ENCODE data around the gene FAM184A. TPM values are rescaled to one million over a fixed set of nuclear protein-coding genes. Genes with fewer than 3 reads are reported as not detected.
"Not testable (repeated sequence)": the region's sequence is repeated elsewhere in the genome, so short reads cannot be mapped to it uniquely, and the experiment has no call there.

Gene FAM184A
- total RNA-seq, 2 experiments from 2014 or later = 7.6 to 10.8 TPM

DNA sequence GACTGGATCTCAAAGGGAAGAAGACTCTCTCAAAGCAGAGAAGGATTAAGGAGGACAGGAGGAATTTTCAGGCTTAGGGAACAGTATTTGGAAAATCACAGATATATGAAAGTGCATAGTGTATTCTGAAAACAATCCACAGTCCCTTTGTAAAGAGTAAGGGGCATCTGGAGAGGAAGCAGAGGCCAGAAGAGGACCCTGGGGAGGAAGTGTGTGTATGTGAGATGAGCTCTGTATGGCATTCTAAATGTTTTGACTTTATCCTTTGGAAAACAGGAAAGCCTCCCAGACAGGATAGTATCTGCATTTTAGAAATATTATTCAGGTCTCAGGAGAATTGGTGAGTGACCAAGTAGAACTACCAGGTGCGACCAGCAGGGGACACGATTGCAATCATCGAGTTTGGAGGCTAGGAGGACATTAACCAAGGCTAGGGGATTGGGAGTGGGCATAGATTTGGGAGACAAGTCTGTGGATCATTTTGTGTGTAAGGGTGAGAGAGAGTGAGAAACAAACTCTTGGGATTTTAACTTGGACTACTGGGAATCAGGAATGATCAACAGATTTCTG, 38.3 kb upstream of the FAM184A start:
- DNase-seq = peak; percentile 27
- no peak overlapping the region for H3K4me3 Mint-ChIP-seq
- CTCF ChIA-PET = interaction anchor here (1.2 kb wide), 1 partner anchor 13 kb away, joined by 7 read pairs; no protein-coding TSS in a partner anchor
- POLR2A ChIA-PET = no interaction called here
- H3K27ac Mint-ChIP-seq = no peak overlapping the region
- H3K4me1 Mint-ChIP-seq (ENCODE audit: low read depth) = no peaks in the 10 kb centered on the region
- H3K36me3 Mint-ChIP-seq = no peaks in the 10 kb centered on the region
- H3K27me3 Mint-ChIP-seq = peaks cover 1% of the 10 kb centered on the region
- H3K9me3 Mint-ChIP-seq = no peaks in the 10 kb centered on the region
- intact Hi-C loops (cut with micrococcal nuclease) = no loop called here

DNA sequence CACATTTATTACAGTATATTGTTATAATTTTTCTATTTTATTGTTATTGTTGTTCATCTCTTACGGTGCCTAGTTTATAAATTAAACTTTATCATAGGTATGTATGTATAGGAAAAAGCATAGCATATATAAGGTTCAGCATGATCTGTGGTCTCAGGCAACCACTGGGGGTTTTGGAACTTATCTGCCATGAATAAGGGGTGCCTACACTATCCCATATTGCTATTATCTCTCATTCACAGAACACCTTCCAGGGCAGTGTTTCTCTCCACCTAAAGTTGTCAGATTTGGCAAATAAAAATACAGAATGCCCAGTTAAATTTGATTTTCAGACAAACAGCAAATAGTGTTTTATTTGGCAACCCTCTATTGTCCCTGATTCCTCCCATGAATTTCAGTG, 35.5 kb upstream of the FAM184A start:
- intact Hi-C loops (cut with micrococcal nuclease) = loop anchor here (5.0 kb wide), 1 partner anchor 832 kb away; no protein-coding TSS in a partner anchor
- ChIA-PET POLR2A (no interaction called here), CTCF (interaction anchor here (1.5 to 7.9 kb wide), 2 partner anchors 16 to 147 kb away, joined by 3 to 200 read pairs; no protein-coding TSS in a partner anchor)
- DNase-seq = no peak
- H3K27me3 Mint-ChIP-seq = no peaks in the 10 kb centered on the region
- H3K4me1 Mint-ChIP-seq (ENCODE audit: low read depth) = peaks cover 9% of the 10 kb centered on the region
- H3K27ac Mint-ChIP-seq = no peak overlapping the region
- no peaks in the 10 kb centered on the region for H3K9me3 Mint-ChIP-seq
- no peak overlapping the region for H3K4me3 Mint-ChIP-seq
- no peaks in the 10 kb centered on the region for H3K36me3 Mint-ChIP-seq

DNA sequence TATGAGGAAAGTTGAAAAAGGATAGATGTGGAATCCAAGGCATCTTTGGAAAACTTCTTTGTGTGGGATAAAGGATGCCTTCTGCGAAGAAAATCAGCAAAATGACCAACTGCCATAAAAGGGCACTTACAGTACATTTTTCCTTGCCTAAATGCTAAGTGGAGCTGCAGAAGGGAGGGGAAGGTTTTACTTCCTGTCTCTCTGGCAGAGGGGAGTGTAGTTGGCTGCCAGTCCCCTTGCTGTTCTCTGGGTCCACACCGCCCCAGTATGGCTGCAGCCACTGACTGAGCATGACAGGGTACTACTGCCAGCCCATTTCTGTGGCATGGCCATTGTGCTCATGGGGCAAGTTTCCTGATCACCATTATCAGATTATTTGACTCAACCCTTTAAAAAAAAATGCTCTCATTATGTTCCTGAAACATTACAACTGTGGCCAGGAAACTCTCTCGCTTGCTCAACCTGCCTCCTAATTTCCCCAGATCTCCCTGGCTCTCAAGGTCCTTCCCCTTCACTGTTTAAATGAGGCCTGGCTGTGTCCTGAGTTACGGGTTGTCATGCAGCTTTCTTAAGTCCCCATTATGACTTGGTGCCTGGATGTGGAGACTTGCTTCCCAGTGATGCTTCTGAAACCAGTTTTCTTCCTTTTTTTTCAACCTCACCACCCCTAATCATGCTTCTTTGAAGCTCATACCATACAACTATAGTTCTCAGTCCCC, 34.5 kb upstream of the FAM184A start:
- H3K36me3 Mint-ChIP-seq = no peaks in the 10 kb centered on the region
- POLR2A ChIA-PET = interaction anchor here (1.1 kb wide), 1 partner anchor 10 kb away, joined by 3 read pairs; no protein-coding TSS in a partner anchor
- no peak overlapping the region for H3K27ac Mint-ChIP-seq
- H3K27me3 Mint-ChIP-seq = no peaks in the 10 kb centered on the region
- no peaks in the 10 kb centered on the region for H3K9me3 Mint-ChIP-seq
- H3K4me3 Mint-ChIP-seq = no peak overlapping the region
- H3K4me1 Mint-ChIP-seq (ENCODE audit: low read depth) = peaks cover 9% of the 10 kb centered on the region
- DNase-seq = no peak
- intact Hi-C loops (cut with micrococcal nuclease) = loop anchor here (5.0 kb wide), 1 partner anchor 831 kb away; no protein-coding TSS in a partner anchor
- CTCF ChIA-PET = interaction anchor here (7.9 kb wide), 1 partner anchor 146 kb away, joined by 200 read pairs; no protein-coding TSS in a partner anchor

DNA sequence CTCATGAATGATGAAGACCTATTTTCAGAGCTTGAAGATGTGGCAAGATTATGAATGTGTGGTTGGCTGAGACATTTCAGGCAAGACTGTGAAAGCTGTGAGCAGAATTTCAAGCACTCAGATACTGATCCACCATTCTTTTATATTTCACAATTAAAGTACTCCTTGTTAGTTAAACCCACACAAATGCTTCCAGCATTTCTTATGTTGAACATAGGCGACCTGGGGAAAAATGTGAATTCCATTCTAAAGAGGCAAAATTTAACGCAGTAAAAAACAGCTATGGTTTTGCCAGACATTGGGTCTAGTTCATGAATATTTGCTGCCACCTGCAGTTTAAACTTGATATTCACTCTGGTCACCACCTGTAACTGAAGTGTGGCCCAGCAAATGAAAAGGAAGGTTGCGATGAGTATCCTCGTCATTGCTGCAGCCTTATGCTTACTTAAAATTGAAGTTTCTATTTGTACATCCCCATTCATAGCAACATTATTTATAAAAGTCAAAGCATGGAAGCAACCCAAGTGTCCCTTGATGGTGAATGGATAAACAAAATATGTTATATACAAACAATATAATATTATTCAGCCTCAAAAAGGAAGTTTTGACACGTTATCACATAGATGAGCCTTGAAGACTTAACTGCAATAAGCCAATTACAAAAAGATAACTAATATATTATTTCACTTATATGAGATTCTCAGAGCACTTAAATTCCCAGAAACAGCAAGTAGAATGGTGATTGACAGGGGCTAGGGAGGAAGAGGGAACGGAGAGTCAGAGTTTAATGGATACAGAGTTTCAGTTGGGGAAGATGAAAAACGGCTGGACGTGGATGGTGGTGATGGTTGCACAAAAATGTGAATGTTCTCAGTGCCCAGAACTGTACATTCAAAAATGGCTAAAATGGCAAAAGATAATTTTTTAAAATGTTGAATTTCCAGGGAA, 32.4 kb upstream of the FAM184A start:
- POLR2A ChIA-PET = no interaction called here
- DNase-seq = peak; percentile 32
- Mint-ChIP-seq H3K36me3 (no peaks in the 10 kb centered on the region), H3K27me3 (no peaks in the 10 kb centered on the region), H3K9me3 (no peaks in the 10 kb centered on the region), H3K4me3 (no peak overlapping the region), H3K27ac (no peak overlapping the region), H3K4me1 (ENCODE audit: low read depth) (peaks cover 9% of the 10 kb centered on the region)
- intact Hi-C loops (cut with micrococcal nuclease) = loop anchor here (1.0 to 5.0 kb wide), 6 partner anchors 34 to 829 kb away; partner anchors contain the start of gene ASF1A
- CTCF ChIA-PET = interaction anchor here (0.6 to 7.9 kb wide), 44 partner anchors 8 to 828 kb away, joined by 3 to 200 read pairs (median 4); partner anchors contain the start of genes ASF1A, FAM184A and MCM9

DNA sequence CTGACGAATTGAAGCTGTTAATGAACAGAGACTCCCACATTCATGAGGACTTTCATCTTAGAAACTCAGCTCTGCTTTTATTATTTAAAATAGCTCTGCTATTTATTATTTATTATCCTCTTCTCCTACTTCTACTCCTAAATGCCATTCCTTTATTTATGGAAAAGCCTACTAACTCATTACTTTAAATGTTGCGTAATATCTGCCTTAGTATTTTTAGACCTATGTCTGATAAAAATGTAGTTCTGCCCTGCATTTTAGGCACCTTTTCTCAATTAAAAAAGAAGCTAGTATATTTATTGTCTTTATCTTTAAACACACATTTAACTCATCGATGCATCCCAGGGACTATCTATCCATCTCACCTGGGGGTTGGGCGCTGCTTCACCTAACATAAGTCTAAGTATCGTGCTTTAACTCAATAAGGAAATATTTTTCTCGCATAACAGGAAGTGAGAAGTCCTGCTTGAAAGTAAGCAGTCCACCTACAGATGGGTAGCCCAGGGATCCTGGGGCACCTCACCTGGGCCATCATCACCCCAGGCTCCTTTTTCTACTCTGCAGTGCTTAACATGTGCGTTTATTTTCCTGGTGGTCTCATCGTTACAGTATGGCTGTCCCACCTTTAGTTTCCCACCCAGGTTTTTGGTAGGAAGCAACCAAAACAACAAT, 31.3 kb upstream of the FAM184A start:
- peaks cover 15% of the 10 kb centered on the region for H3K4me1 Mint-ChIP-seq (ENCODE audit: low read depth)
- no peaks in the 10 kb centered on the region for H3K9me3 Mint-ChIP-seq
- CTCF ChIA-PET = interaction anchor here (0.6 to 7.9 kb wide), 36 partner anchors 8 to 827 kb away, joined by 3 to 200 read pairs (median 5); partner anchors contain the start of genes ASF1A, FAM184A and MCM9
- no peak overlapping the region for H3K27ac Mint-ChIP-seq
- POLR2A ChIA-PET = no interaction called here
- H3K27me3 Mint-ChIP-seq = no peaks in the 10 kb centered on the region
- no peak overlapping the region for H3K4me3 Mint-ChIP-seq
- intact Hi-C loops (cut with micrococcal nuclease) = loop anchor here (1.0 to 5.0 kb wide), 6 partner anchors 32 to 827 kb away; partner anchors contain the start of gene ASF1A
- no peak for DNase-seq
- no peaks in the 10 kb centered on the region for H3K36me3 Mint-ChIP-seq

DNA sequence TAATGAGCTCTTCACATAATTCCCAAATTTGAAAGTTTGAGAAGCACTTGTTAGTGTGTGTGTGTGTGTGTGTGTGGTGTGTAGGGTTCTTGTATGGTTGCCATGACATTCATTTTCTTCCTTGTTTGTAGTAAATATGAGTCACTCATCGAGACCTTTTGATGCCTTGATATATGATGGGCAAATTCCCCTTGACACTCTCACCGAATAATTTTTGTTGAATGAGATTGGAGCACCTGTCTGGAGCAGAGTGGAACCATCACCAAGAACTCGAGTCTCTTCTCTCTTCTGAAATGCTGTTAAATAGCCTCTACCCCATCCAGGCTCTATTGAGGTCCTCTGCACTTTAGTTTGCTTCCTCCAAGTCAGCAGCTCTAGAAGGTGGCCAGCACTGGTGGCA, 29.6 kb upstream of the FAM184A start:
- ChIA-PET CTCF (interaction anchor here (0.6 to 7.9 kb wide), 4 partner anchors 21 to 145 kb away, joined by 4 to 200 read pairs (median 6); no protein-coding TSS in a partner anchor), POLR2A (interaction anchor here (0.5 kb wide), 1 partner anchor 33 kb away, joined by 3 read pairs; no protein-coding TSS in a partner anchor)
- Mint-ChIP-seq H3K36me3 (no peaks in the 10 kb centered on the region), H3K4me3 (no peak overlapping the region), H3K27ac (no peak overlapping the region), H3K27me3 (peaks cover 2% of the 10 kb centered on the region), H3K9me3 (no peaks in the 10 kb centered on the region), H3K4me1 (ENCODE audit: low read depth) (peaks cover 15% of the 10 kb centered on the region)
- DNase-seq = no peak
- intact Hi-C loops (cut with micrococcal nuclease) = no loop called here

DNA sequence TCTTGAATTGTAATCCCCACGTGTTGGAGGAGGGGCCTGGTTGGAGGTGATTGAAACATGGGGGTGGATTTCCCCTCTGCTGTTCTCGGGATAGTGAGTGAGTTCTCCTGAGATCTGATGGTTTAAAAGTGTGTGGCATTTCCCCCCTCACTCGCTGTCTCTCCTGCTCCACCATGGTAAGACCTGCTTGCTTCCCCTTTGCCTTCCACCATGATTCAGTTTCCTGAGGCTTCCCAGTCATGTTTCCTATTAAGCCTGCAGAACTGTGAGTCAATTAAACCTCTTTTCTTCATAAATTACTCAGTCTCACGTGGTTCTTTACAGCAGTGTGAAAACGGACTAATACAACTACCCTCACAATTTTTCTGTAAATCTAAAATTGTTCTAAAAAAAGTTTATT, 26.8 kb upstream of the FAM184A start:
- H3K4me1 Mint-ChIP-seq (ENCODE audit: low read depth) = peaks cover 11% of the 10 kb centered on the region
- no peaks in the 10 kb centered on the region for H3K36me3 Mint-ChIP-seq
- ChIA-PET POLR2A (no interaction called here), CTCF (no interaction called here)
- no peak overlapping the region for H3K4me3 Mint-ChIP-seq
- no peak overlapping the region for H3K27ac Mint-ChIP-seq
- DNase-seq = peak; percentile 24
- no peaks in the 10 kb centered on the region for H3K9me3 Mint-ChIP-seq
- H3K27me3 Mint-ChIP-seq = peaks cover 2% of the 10 kb centered on the region
- intact Hi-C loops (cut with micrococcal nuclease) = no loop called here

DNA sequence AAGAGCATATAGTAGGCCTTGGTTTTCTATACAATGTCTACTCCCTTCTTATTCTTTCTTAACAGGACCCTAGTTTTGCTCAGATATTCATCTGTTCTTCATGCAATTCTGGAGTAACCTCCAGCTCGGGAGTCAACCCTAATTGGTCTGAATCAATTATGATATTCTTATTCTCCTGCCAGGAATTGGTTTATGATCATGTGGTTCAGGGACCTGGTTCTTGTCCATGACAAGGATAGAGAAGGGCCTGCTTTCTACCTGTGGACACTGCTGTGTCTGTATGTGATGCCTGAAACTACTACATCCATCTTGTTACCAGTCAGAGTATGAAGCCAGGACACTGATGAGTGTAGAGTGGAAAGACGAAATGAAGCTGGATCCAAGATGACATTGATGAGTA, 24.4 kb upstream of the FAM184A start:
- CTCF ChIA-PET = interaction anchor here (0.5 to 1.0 kb wide), 2 partner anchors 26 to 138 kb away, joined by 3 read pairs; no protein-coding TSS in a partner anchor
- H3K4me1 Mint-ChIP-seq (ENCODE audit: low read depth) = peaks cover 11% of the 10 kb centered on the region
- intact Hi-C loops (cut with micrococcal nuclease) = no loop called here
- peaks cover 2% of the 10 kb centered on the region for H3K27me3 Mint-ChIP-seq
- POLR2A ChIA-PET = interaction anchor here (0.8 kb wide), 1 partner anchor 9 kb away, joined by 3 read pairs; no protein-coding TSS in a partner anchor
- H3K27ac Mint-ChIP-seq = no peak overlapping the region
- H3K9me3 Mint-ChIP-seq = no peaks in the 10 kb centered on the region
- no peaks in the 10 kb centered on the region for H3K36me3 Mint-ChIP-seq
- no peak for DNase-seq
- no peak overlapping the region for H3K4me3 Mint-ChIP-seq

DNA sequence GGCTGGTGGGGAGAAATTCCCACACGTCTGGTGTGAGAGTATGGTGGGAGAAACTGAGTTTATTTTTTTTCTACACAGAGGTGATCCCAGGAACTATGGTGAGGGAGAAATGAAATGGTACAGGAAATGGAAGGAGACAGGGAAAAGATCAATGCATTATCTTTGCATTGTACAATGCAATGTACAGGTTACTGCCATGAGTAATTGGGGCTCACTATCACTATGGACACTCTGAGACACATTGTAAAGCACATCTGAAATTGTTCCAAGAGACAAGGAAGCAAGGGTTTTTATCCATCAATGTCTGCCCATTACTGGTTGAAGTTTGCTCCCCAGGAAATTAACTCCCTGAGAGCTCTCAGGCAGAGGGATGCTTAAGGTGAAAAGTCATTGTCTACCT, 21.7 kb upstream of the FAM184A start:
- intact Hi-C loops (cut with micrococcal nuclease) = no loop called here
- no peaks in the 10 kb centered on the region for H3K9me3 Mint-ChIP-seq
- no peak for DNase-seq
- no peak overlapping the region for H3K4me3 Mint-ChIP-seq
- POLR2A ChIA-PET = no interaction called here
- H3K4me1 Mint-ChIP-seq (ENCODE audit: low read depth) = peaks cover 19% of the 10 kb centered on the region
- CTCF ChIA-PET = interaction anchor here (1.1 to 2.2 kb wide), 4 partner anchors 9 to 137 kb away, joined by 3 to 13 read pairs (median 5); no protein-coding TSS in a partner anchor
- peaks cover 2% of the 10 kb centered on the region for H3K27me3 Mint-ChIP-seq
- no peaks in the 10 kb centered on the region for H3K36me3 Mint-ChIP-seq
- no peak overlapping the region for H3K27ac Mint-ChIP-seq

DNA sequence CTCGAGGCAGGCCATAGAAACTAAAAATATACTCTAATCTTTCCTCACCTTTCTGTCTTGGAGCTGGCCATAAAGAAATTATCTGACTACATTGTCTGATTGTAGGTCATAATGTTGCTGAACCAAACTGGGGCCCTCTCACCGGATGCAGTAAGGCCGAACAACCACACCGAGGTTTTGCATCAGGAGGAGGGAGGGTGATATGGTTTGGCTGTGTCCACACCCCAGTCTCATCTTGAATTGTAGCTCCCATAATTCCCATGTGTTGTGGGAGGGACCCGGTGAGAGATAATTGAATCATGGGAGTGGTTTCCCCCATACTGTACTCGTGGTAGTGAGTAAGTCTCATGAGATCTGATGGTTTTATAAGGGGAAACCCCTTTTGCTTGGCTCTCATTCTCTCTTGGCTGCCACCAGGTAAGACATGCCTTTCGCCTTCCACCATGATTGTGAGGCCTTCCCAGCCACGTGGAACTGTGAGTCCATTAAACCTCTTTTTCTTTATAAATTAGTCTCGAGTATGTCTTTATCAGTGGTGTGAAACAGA, 19.4 kb upstream of the FAM184A start:
- H3K27me3 Mint-ChIP-seq, H3K27ac Mint-ChIP-seq, H3K9me3 Mint-ChIP-seq, CTCF ChIA-PET, POLR2A ChIA-PET, H3K4me3 Mint-ChIP-seq, H3K36me3 Mint-ChIP-seq: not testable (repeated sequence)
- peak; percentile 35 for DNase-seq
- peaks cover 15% of the 10 kb centered on the region for H3K4me1 Mint-ChIP-seq (ENCODE audit: low read depth)
- intact Hi-C loops (cut with micrococcal nuclease) = loop anchor here (1.0 kb wide), 1 partner anchor 21 kb away; no protein-coding TSS in a partner anchor
